ENCODE measurements around the gene NHLH1.

The NHLH1 gene

GRCh38 chr1:160410406-160411005, 43.6 kb downstream of the NHLH1 start:
- no peak for DNase-seq (ENCODE audit: low read depth in 2 of 2, low spot score in 1 of 2)

- no peak for DNase-seq (ENCODE audit: low read depth in 2 of 2, low spot score in 1 of 2)
Measured at GRCh38 chr1:160411271-160412027, 44.6 kb downstream of the NHLH1 start.

GRCh38 chr1:160412028-160412362, 45.1 kb downstream of the NHLH1 start:
- no peak for DNase-seq (ENCODE audit: low read depth in 2 of 2, low spot score in 1 of 2)

- DNase-seq (ENCODE audit: low read depth in 2 of 2, low spot score in 1 of 2) = no peak
Measured at GRCh38 chr1:160413716-160414115, 46.8 kb downstream of the NHLH1 start.

- DNase-seq (ENCODE audit: low read depth in 2 of 2, low spot score in 1 of 2) = no peak
Measured at GRCh38 chr1:160414881-160415280, 48.0 kb downstream of the NHLH1 start.

- DNase-seq (ENCODE audit: low read depth in 2 of 2, low spot score in 1 of 2) = no peak
Measured at GRCh38 chr1:160415696-160416290, 48.9 kb downstream of the NHLH1 start.

GRCh38 chr1:160416369-160416768, 49.5 kb downstream of the NHLH1 start:
- no peak for DNase-seq (ENCODE audit: low read depth in 2 of 2, low spot score in 1 of 2)

- DNase-seq (ENCODE audit: low read depth in 2 of 2, low spot score in 1 of 2) = no peak
Measured at GRCh38 chr1:160418483-160418882, 51.6 kb downstream of the NHLH1 start.

- no peak for DNase-seq (ENCODE audit: low read depth in 2 of 2, low spot score in 1 of 2)
Measured at GRCh38 chr1:160419150-160419837, 52.4 kb downstream of the NHLH1 start.

- DNase-seq (ENCODE audit: low read depth in 2 of 2, low spot score in 1 of 2) = no peak
Measured at GRCh38 chr1:160419838-160420169, 52.9 kb downstream of the NHLH1 start.

- no peak for DNase-seq (ENCODE audit: low read depth in 2 of 2, low spot score in 1 of 2)
Measured at GRCh38 chr1:160420881-160421842, 54.3 kb downstream of the NHLH1 start.

GRCh38 chr1:160421881-160422280, 55.0 kb downstream of the NHLH1 start:
- no peak for DNase-seq (ENCODE audit: low read depth in 2 of 2, low spot score in 1 of 2)
